ENCODE data around the gene SDCCAG8. TPM values are rescaled to one million over a fixed set of nuclear protein-coding genes. Genes with fewer than 3 reads are reported as not detected.

SDCCAG8 gene
- total RNA-seq, 1 donor from 2014 or later, result 41.2 TPM

GRCh38 chr1:243500512-243500911 is 244.7 kb downstream of the SDCCAG8 start:
- POLR2A ChIA-PET, result no interaction called here
- no peak overlapping the region for H3K4me3 Mint-ChIP-seq
- CTCF ChIA-PET, result no interaction called here
- peaks cover 22% of the 10 kb centered on the region for H3K36me3 Mint-ChIP-seq (ENCODE audit: low read depth)
- H3K4me1 Mint-ChIP-seq, result peaks cover 12% of the 10 kb centered on the region
- no peaks in the 10 kb centered on the region for H3K27me3 Mint-ChIP-seq
- intact Hi-C loops (cut with micrococcal nuclease), result no loop called here
- ATAC-seq (ENCODE audit: low read depth) (no peak), DNase-seq (no peak)
- no peak overlapping the region for H3K27ac Mint-ChIP-seq
- TF ChIP-seq, protein P1, sequence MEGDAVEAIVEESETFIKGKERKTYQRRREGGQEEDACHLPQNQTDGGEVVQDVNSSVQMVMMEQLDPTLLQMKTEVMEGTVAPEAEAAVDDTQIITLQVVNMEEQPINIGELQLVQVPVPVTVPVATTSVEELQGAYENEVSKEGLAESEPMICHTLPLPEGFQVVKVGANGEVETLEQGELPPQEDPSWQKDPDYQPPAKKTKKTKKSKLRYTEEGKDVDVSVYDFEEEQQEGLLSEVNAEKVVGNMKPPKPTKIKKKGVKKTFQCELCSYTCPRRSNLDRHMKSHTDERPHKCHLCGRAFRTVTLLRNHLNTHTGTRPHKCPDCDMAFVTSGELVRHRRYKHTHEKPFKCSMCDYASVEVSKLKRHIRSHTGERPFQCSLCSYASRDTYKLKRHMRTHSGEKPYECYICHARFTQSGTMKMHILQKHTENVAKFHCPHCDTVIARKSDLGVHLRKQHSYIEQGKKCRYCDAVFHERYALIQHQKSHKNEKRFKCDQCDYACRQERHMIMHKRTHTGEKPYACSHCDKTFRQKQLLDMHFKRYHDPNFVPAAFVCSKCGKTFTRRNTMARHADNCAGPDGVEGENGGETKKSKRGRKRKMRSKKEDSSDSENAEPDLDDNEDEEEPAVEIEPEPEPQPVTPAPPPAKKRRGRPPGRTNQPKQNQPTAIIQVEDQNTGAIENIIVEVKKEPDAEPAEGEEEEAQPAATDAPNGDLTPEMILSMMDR (IDR thresholded peaks at IDR 0.05), result no peak
- H3K9me3 Mint-ChIP-seq, result no peaks in the 10 kb centered on the region

DNA sequence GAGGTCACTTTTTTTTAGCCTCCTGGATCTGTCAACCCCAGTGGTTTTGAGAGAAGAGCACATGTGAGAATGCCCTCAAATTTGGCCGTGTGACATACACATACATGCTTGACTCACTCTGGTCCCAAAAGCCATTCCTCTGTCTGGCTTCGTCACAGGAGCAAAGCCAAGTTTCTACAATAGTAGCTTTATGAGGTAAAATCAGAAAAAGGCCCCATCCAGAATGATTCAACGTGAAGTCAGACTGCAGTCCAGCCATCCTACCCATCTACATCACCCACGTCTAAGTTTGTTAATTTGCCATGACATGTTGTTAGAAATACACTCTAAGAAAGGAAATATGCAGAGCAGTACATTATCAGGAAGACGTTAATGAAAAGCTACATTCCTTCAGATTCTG is 245.2 kb downstream of the SDCCAG8 start:
- TF ChIP-seq, protein P1 (IDR thresholded peaks at IDR 0.05), result no peak
- Mint-ChIP-seq H3K27ac (peak overlapping the region; percentile 9), H3K4me1 (peaks cover 11% of the 10 kb centered on the region), H3K9me3 (no peaks in the 10 kb centered on the region), H3K27me3 (no peaks in the 10 kb centered on the region), H3K36me3 (ENCODE audit: low read depth) (peaks cover 23% of the 10 kb centered on the region), H3K4me3 (no peak overlapping the region)
- intact Hi-C loops (cut with micrococcal nuclease), result no loop called here
- ATAC-seq (ENCODE audit: low read depth), result no peak
- ChIA-PET POLR2A (no interaction called here), CTCF (no interaction called here)
- DNase-seq, result no peak

DNA sequence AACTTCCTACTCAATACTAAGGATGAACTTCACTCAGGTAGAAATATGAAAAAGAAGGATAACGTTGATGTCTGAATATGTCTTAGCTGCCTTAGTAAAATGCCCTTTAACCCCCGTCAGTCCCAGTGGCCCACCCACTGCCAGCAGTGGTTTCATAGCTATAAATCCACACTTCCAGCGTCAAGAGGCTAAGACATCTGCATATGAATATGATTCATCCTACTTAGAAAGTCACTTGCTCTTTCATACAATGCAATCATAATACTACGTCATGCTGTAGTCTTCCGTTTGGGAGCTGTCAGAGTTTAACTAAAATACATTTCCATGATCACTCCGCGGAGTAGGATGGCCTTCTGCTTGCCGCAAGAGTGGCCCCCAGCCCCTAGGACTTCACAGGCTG is 247.3 kb downstream of the SDCCAG8 start:
- H3K4me1 Mint-ChIP-seq, result peaks cover 25% of the 10 kb centered on the region
- H3K4me3 Mint-ChIP-seq, result no peak overlapping the region
- ChIA-PET POLR2A (no interaction called here), CTCF (no interaction called here)
- H3K9me3 Mint-ChIP-seq, result no peaks in the 10 kb centered on the region
- H3K27ac Mint-ChIP-seq, result no peak overlapping the region
- H3K36me3 Mint-ChIP-seq (ENCODE audit: low read depth), result peaks cover 19% of the 10 kb centered on the region
- intact Hi-C loops (cut with micrococcal nuclease), result no loop called here
- TF ChIP-seq, protein P1 (IDR thresholded peaks at IDR 0.05), result no peak
- ATAC-seq (ENCODE audit: low read depth), result no peak
- no peak for DNase-seq
- no peaks in the 10 kb centered on the region for H3K27me3 Mint-ChIP-seq

GRCh38 chr1:243505986-243506689 is 250.3 kb downstream of the SDCCAG8 start:
- intact Hi-C loops (cut with micrococcal nuclease), result loop anchor here (2.0 to 5.0 kb wide), 2 partner anchors 23 to 91 kb away; no protein-coding TSS in a partner anchor
- peak overlapping the region; percentile 44 for H3K4me3 Mint-ChIP-seq

More at GRCh38 chr1:243505986-243506689, 250.3 kb downstream of the SDCCAG8 start:
- TF ChIP-seq, protein P1 (IDR thresholded peaks at IDR 0.05), result no peak
- Mint-ChIP-seq H3K4me1 (peaks cover 40% of the 10 kb centered on the region), H3K27ac (peak overlapping the region; percentile 75), H3K36me3 (ENCODE audit: low read depth) (peaks cover 22% of the 10 kb centered on the region), H3K9me3 (no peaks in the 10 kb centered on the region), H3K27me3 (no peaks in the 10 kb centered on the region)
- ChIA-PET CTCF (no interaction called here), POLR2A (interaction anchor here (1.2 to 2.3 kb wide), 2 partner anchors 10 to 343 kb away, joined by 3 to 8 read pairs; no protein-coding TSS in a partner anchor)
- ATAC-seq (ENCODE audit: low read depth) (peak; percentile 82), DNase-seq (no peak)

Data from activated B cell treated with CpG ODN at 0.5 μM for 24 hours (primary cell).